Inflammatory macrophage (primary cell): Measurements from ENCODE around the gene CHRNE.
"Not testable (repeated sequence)": the region's sequence is repeated elsewhere in the genome, so short reads cannot be mapped to it uniquely, and the experiment has no call there.

ENCODE experiments used
- DNase-seq, 2 donors: peaks; one replicate each; pipeline ENCODE4 v3.0.0-alpha.2; 2020 to 2022

CHRNE gene

GRCh38 chr17:4906642-4907041 lies 3.7 kb upstream of the CHRNE start:
- DNase-seq: not testable (repeated sequence)

GRCh38 chr17:4902540-4902939 lies 358 bp downstream of the CHRNE start:
- DNase-seq: no peak

DNA sequence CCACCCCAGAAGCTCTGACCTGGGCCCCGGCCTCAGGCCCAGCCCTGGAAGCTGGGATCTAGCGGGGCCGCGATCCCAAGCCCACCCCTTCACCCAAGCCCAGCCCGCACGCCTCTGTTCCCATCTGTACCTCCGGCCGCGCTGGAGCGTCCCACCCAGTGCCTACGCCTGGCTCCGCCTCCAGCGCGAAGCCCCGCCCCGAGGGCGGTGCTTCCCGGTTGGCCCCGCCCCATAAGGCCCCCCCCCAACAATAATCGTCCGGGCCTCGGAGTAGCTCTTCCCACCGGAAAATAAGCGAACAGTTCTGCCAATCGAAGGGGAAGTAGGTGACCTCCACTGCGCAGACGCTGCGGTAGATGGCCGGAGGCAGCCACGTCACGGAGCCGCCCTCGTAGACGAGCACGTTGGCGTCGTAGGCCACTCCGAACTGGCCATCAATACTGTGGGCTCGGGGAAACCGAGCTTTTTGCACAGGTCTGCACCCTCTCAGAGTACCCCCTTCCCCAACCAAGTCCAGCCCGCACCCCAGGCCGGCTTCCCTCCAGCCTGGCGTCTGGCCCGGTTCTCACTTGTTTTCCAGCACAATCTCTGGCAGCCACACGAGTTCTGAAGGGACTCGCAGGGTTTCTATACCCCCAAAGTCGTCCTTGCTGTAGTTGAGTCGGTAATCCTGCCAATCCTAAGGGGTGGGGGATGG lies 1.1 kb downstream of the CHRNE start:
- peak; percentile 83 to 84 for DNase-seq

GRCh38 chr17:4901108-4901647 lies 1.7 kb downstream of the CHRNE start:
- no peak for DNase-seq

DNA sequence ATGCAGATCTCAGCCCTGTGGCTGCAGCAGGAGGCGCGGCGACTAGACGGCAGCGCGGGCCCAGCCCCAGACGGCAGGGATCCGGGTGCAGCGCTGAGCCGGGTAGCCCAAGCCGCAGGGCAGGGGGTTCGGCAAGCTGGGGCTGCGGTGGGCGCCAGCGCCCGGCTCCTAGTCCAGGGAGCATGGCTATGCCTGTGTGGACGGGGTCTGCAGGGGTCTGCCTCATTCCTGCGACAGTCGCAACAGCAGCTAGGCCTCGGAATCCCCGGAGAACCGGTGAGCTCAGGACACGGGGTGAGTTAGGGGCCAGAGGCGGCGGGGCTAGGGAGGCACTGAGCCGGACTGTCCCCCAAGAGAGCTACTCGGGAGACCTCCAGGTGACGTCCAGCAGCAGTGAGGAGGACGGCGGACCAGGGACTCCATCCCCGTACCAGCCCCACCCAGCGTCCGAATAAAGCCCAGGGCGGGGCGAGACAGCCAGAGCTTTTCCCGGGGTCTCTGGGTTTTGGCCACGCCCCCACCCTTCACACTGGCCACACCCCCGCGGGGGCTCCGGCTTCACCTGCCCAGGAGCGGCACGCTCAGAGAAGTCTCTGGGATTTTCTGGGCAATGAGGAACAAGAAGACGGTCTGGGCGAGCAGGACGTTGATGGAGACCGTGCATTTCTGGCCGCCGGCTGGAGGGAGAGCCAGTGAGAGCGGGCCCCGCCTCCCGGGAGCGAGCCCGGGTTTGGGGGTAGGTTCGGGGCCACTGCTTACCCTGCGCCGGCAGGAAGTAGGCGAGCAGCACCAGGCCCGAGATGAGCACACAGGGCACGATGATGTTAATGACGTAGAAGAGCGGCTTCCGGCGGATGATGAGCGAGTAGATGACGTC lies 2.4 kb downstream of the CHRNE start:
- peak; percentile 41 to 42 for DNase-seq

GRCh38 chr17:4899341-4900230 lies 3.3 kb downstream of the CHRNE start, which contains the start of gene C17orf107:
Gene C17orf107 (plus strand): TSS chr17:4899536. CDS start chr17:4899763, 227 bp downstream.
- DNase-seq: peak; percentile 96 to 98

DNA sequence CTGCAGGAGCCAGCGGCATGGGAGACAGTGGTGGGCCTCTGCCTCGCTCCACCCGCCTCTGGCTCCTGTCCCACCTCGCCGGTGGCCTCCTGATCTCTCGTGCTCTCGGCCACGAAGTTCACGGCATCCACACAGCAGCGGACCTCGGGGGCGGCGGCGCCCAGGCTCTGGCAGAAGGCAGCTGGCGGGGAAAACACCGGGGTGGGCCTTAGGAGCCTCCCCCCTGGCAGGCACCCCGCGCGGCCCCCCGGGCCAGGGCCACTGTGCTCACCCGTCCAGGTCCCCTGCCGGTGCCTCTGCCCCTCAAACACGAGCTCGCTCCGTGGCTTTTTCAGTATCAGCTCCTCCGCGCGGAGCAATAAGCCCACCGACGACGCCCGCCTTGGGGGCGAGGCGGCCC lies 4.0 kb downstream of the CHRNE start:
- DNase-seq: no peak

GRCh38 chr17:4898351-4898750 lies 4.5 kb downstream of the CHRNE start:
- no peak for DNase-seq

DNA sequence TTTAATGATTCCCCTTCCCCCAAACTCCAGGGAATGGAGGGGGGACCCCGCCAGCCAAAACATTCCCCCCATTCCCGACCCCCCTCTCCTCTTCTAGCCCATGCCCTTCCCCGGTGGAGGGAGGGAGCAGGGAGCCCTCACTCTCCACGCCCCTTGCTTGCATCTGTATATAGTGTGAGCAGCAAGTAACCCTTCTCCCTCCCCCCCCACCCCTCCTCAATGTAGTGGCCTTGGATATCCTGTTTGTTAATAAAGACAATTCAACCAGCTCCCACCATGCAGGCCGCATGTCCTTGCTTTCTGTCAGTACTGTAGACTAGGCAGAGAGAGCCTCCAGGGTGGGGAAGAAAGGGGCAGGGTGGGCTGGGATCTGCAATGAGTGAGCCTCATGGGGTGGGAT lies 5.1 kb downstream of the CHRNE start:
- no peak for DNase-seq

- no peak for DNase-seq
Measured at GRCh38 chr17:4897198-4897687, 5.7 kb downstream of the CHRNE start.

DNA sequence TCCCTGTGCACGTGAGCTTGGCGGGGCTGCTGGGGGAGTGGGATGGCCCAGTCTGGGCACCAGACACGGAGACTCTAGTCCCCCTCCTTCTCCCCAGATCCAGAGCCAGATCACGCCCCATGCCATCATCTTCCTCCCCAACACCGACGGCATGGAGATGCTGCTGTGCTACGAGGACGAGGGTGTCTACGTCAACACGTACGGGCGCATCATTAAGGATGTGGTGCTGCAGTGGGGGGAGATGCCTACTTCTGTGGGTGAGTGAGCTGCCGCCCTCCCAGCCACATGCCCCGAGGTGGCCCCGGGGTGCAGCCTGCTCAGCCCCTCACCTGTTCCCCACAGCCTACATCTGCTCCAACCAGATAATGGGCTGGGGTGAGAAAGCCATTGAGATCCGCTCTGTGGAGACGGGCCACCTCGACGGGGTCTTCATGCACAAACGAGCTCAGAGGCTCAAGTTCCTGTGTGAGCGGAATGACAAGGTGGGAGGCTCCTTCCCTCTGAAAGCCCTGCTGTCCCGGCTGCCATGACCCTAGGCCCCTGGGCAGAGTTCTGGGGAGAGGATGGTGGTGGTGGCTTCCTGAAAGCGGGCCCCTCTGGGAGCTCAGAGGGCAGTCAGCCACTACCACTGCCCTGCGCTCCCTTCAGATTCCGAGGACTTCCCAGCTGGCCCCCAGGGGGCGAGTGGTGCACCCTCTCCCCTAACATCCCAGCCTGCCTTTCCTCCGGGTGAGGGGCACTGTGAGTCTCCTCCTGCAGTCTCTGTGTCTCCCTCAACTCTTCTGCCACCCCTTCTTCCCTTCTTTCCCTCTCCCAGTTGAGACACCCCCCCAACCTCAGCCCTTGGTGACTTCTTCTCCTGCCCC lies 6.3 kb downstream of the CHRNE start:
- DNase-seq: no peak

- peak; percentile 62 to 67 for DNase-seq
Measured at GRCh38 chr17:4895657-4896331, 7.1 kb downstream of the CHRNE start.

DNA sequence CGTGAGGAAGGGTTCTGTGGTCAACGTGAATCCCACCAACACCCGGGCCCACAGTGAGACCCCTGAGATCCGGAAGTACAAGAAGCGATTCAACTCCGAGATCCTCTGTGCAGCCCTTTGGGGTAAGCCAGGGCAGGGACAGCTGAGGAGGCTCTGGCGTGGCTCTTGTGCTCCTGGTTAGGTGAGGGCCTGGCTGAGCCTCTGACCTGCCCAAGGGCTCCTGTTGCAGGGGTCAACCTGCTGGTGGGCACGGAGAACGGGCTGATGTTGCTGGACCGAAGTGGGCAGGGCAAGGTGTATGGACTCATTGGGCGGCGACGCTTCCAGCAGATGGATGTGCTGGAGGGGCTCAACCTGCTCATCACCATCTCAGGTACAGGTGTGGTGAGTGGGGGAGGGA lies 7.8 kb downstream of the CHRNE start:
- DNase-seq: no peak

GRCh38 chr17:4893721-4894560 lies 9.0 kb downstream of the CHRNE start:
- no peak for DNase-seq

GRCh38 chr17:4893272-4893671 lies 9.6 kb downstream of the CHRNE start:
- DNase-seq: no peak

DNA sequence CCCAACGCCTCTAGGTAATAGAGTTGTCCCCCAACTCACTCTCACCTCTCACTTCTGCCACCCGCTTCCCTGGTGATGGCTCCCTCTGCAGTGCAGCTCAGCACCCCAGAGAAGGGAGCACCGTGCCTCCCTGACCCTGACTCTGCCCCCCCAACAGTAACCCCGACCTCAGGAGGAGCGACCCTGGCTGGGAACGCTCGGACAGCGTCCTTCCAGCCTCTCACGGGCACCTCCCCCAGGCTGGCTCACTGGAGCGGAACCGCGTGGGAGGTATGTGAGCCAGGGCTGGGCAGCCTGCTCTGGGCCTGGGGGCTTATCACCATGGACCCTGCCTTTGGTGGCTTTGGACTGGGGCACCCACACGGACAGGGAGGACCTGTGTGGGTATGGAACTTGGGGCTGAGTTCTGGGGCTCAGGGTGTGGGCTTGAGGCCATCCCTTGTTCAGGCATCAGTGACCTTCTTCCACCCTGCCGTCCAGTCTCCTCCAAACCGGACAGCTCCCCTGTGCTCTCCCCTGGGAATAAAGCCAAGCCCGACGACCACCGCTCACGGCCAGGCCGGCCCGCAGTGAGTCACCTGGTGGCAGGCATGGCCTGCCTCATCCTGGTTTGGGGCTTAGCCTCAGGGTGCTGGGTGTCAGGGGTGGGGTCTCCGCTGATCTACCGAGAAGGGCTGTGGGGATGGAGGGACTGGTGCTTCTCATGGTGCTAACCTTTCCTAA lies 10.2 kb downstream of the CHRNE start:
- no peak for DNase-seq

DNA sequence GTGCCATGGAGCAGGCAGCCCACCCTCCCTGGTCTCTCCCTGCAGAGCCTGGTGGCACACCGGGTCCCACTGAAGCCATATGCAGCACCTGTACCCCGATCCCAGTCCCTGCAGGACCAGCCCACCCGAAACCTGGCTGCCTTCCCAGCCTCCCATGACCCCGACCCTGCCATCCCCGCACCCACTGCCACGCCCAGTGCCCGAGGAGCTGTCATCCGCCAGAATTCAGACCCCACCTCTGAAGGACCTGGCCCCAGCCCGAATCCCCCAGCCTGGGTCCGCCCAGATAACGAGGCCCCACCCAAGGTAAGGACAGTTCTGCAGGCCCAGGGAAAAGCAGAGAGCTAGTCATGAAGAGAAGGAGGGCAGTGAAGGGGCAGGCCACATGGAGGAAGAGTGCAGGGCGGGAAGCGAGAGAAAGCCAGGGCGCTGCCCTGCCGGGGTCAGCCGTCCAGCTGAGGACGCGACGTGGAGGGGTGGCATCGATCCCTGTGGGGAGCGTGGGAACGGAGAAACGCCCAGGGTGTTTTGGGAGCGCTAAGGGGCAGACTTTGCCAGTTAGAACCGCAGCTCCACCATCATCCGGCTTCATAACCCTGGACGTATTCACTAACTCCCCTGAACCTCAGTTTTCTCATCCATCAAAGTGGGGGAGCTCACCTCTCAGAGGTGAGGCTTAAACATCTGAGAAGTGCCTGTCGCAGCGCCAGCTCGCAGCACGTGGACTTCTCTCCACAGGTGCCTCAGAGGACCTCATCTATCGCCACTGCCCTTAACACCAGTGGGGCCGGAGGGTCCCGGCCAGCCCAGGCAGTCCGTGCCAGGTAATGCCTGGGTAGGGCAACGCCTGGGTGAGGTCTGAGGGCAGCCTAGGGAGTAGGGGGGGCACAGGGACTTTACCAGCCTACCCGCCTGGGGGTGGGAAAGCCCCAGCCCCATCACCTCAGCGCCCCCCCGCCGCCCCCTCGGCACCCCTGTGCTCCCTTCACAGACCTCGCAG lies 11.2 kb downstream of the CHRNE start:
- DNase-seq: no peak

GRCh38 chr17:4887581-4887980 lies 15.3 kb downstream of the CHRNE start:
- DNase-seq: no peak
